Endothelial cell of umbilical vein (primary cell): ENCODE results near the gene INPP5F. TPM values are rescaled to one million over a fixed set of nuclear protein-coding genes. Genes with fewer than 3 reads are reported as not detected.

Experiments
- BruUV-seq: library from RNA; stranded (reverse); fragments of 400-500 nt; replicated peaks from 2 replicates; lab custom pipeline; 2021; lab: Mats Ljungman, UMichigan
- CTCF ChIA-PET: fragments of 300-600, 350-600 bp; sonication (Branson Sonifier 250); formaldehyde crosslinking; loops from one replicate; lab custom pipeline; 2021; ENCODE audit warnings: antibody characterized with exemption, inconsistent platforms; lab: Charles Lee
- POLR2A ChIA-PET: fragments of 300-600, 350-600 bp; sonication (Branson Sonifier 250); formaldehyde crosslinking; loops from one replicate; lab custom pipeline; 2021; ENCODE audit warnings: antibody characterized with exemption, inconsistent platforms; lab: Charles Lee
- DNase-seq: peaks from one replicate; pipeline ENCODE4 v3.0.0-alpha.2; 2011; ENCODE audit warnings: low read depth, low spot score
- FAIRE-seq: peaks from 2 replicates; lab custom pipeline; 2011; peaks lifted over from hg19 to GRCh38; lab: Jason Lieb, UNC
- H2AFZ ChIP-seq: 2 replicates; pipeline ENCODE4 v1.6.0; 2012; ENCODE audit warnings: low read depth, low read length, control low read depth, inconsistent platforms
- H3K27ac ChIP-seq: 2 replicates; pipeline ENCODE4 v1.5.1; 2011; ENCODE audit warnings: low read depth, mild to moderate bottlenecking, control low read depth, low read length, moderate library complexity; ENCODE audit not compliant: insufficient read depth
- H3K27me3 ChIP-seq, 2 experiments: 2 replicates each; pipeline versions ENCODE4 v1.6.0 to v1.6.1; 2011; ENCODE audit warnings: low read length in 2 of 2, mixed read lengths in 1 of 2; ENCODE audit not compliant: control insufficient read depth in 2 of 2, insufficient read depth in 2 of 2
- H3K36me3 ChIP-seq, 2 experiments: 2 replicates in 1 of 2; 3 replicates in 1 of 2; pipeline ENCODE4 v1.5.1; 2011; ENCODE audit warnings: low read length in 2 of 2, mild to moderate bottlenecking in 1 of 2, moderate library complexity in 1 of 2; ENCODE audit not compliant: control insufficient read depth in 2 of 2, insufficient read depth in 2 of 2; ENCODE audit errors: extremely low read depth in 1 of 2
- H3K4me1 ChIP-seq: 3 replicates; pipeline ENCODE4 v1.5.1; 2011; ENCODE audit warnings: mild to moderate bottlenecking, low read length; ENCODE audit not compliant: control insufficient read depth, insufficient read depth; ENCODE audit errors: extremely low read depth
- H3K4me2 ChIP-seq: 2 replicates; pipeline ENCODE4 v1.6.1; 2011; ENCODE audit warnings: low read length, control low read depth, mixed read lengths; ENCODE audit not compliant: insufficient read depth
- H3K4me3 ChIP-seq, 3 experiments: fragments of 200-600 bp in 1 of 3; sonication (generic), shearing (Covaris generic) in 1 of 3; replicated peaks in 1 of 3; 2 replicates each; pipeline ENCODE4 v1.5.1; 2011 to 2016; ENCODE audit warnings: control low read depth in 3 of 3, low read length in 3 of 3, mild to moderate bottlenecking in 2 of 3, inconsistent platforms in 1 of 3, low read depth in 1 of 3, moderate library complexity in 1 of 3; ENCODE audit not compliant: insufficient read depth in 1 of 3
- H3K79me2 ChIP-seq: 2 replicates; pipeline ENCODE4 v1.6.0; 2012; ENCODE audit warnings: low read length, inconsistent platforms; ENCODE audit not compliant: control insufficient read depth, insufficient read depth
- H3K9ac ChIP-seq: replicated peaks from 2 replicates; pipeline ENCODE3; 2011; ENCODE audit warnings: low read length, control low read depth; ENCODE audit not compliant: insufficient read depth; ENCODE audit errors: extremely low read depth
- H3K9me1 ChIP-seq: replicated peaks from 3 replicates; pipeline ENCODE4 v1.6.0; 2011; ENCODE audit warnings: mild to moderate bottlenecking, low read length; ENCODE audit not compliant: control insufficient read depth, insufficient read depth; ENCODE audit errors: extremely low read depth
- H3K9me3 ChIP-seq: replicated peaks from 2 replicates; pipeline ENCODE4 v1.5.1; 2012; ENCODE audit warnings: low read length, inconsistent platforms; ENCODE audit not compliant: control insufficient read depth, insufficient read depth
- H4K20me1 ChIP-seq: replicated peaks from 2 replicates; pipeline ENCODE3; 2011; ENCODE audit warnings: mild to moderate bottlenecking, low read length; ENCODE audit not compliant: control insufficient read depth, insufficient read depth; ENCODE audit errors: extremely low read depth
- CTCF ChIP-seq, 2 donors: IDR thresholded peaks; 1 replicate in 1 of 2; 2 replicates in 1 of 2; pipeline ENCODE4 v1.5.1; 2011; ENCODE audit warnings: low read length in 2 of 2, mild to moderate bottlenecking in 2 of 2, moderate library complexity in 2 of 2, control low read depth in 1 of 2, inconsistent platforms in 1 of 2, low read depth in 1 of 2; ENCODE audit not compliant: insufficient read depth in 1 of 2; ENCODE audit errors: extremely low read depth in 1 of 2
- EZH2 ChIP-seq: IDR thresholded peaks from 2 replicates; pipeline ENCODE4 v1.6.1; 2012; ENCODE audit warnings: borderline replicate concordance, low read depth, mild to moderate bottlenecking, moderate library complexity, low read length, inconsistent platforms; ENCODE audit not compliant: severe bottlenecking
- FOS ChIP-seq: IDR thresholded peaks from 2 replicates; pipeline ENCODE4 v1.6.1; 2011; ENCODE audit warnings: mild to moderate bottlenecking, low read length, moderate library complexity, borderline replicate concordance; ENCODE audit not compliant: insufficient read depth
- GATA2 ChIP-seq: IDR thresholded peaks from 2 replicates; pipeline ENCODE4 v1.7.0; 2011; ENCODE audit warnings: low read depth, mild to moderate bottlenecking, moderate library complexity, mixed read lengths, low read length; ENCODE audit not compliant: insufficient read length, insufficient read depth
- JUN ChIP-seq: IDR thresholded peaks from 2 replicates; pipeline ENCODE4 v1.6.1; 2011; ENCODE audit warnings: borderline replicate concordance, low read depth; ENCODE audit not compliant: insufficient read length, insufficient read depth
- MAX ChIP-seq: IDR thresholded peaks from 2 replicates; pipeline ENCODE4 v1.6.1; 2011; ENCODE audit not compliant: insufficient read depth, insufficient read length
- MYC ChIP-seq: IDR thresholded peaks from one replicate; pipeline ENCODE4 v1.6.1; 2011; ENCODE audit warnings: mild to moderate bottlenecking, low read depth, low read length
- POLR2A ChIP-seq: IDR thresholded peaks from 2 replicates; pipeline ENCODE4 v1.6.1; 2012; ENCODE audit warnings: low read depth, mild to moderate bottlenecking, control low read depth, low read length
- POLR2AphosphoS5 ChIP-seq: IDR thresholded peaks from 2 replicates; pipeline ENCODE4 v1.6.1; 2012; ENCODE audit warnings: low read depth, mild to moderate bottlenecking, control low read depth, low read length, moderate library complexity; ENCODE audit not compliant: insufficient read depth
- dilution Hi-C: fragments of 300-500 bp; cut with MboI; formaldehyde crosslinking; loops from one replicate; pipeline ENCODE4 v1.15.0; 2019; ENCODE audit warnings: low sequenced_read_pairs; ENCODE audit not compliant: extremely low pct_ligation_motif_present
- intact Hi-C: fragments of 100-400 bp; cut with micrococcal nuclease; formaldehyde crosslinking; loops from one replicate; pipeline ENCODE4 v1.10.0; 2022
- polyA plus RNA-seq, 4 experiments: library from polyadenylated mRNA; depleted of rRNA in 3 of 4; stranded (reverse) in 3 of 4; unstranded in 1 of 4; fragments of >200 nt; gene quantifications; 2 replicates each; pipeline versions ENCODE4 v1.2.1 to v1.2.3, GENCODE V29; 2011 to 2012; ENCODE audit warnings: missing spikeins in 1 of 4
- total RNA-seq: library from RNA; stranded (reverse); gene quantifications from 2 replicates; pipeline ENCODE4 v1.2.3, GENCODE V29; 2021

INPP5F gene
- total and polyA plus RNA-seq, 2 donors (not counting 3 experiments of a cell fraction or from before 2014, with no cell fraction given): 6.1 to 20.3 TPM

- BruUV-seq: no TSS peak
- no peak overlapping the region for H3K9ac ChIP-seq
Measured at GRCh38 chr10:119818889-119819270, 93.0 kb downstream of the INPP5F start.

More at GRCh38 chr10:119818889-119819270, 93.0 kb downstream of the INPP5F start:
- Histone ChIP-seq H3K4me1 (no peaks in the 10 kb centered on the region), H3K36me3 (peaks cover 0 to 2% of the 10 kb centered on the region in 2 experiments), H3K4me2 (no peak overlapping the region), H2AFZ (no peak overlapping the region), H3K27ac (no peak overlapping the region), H4K20me1 (no peaks in the 10 kb centered on the region), H3K4me3 (peak overlapping the region in 1 of 3 experiments; percentile 28), H3K9me1 (no peaks in the 10 kb centered on the region), H3K9me3 (no peaks in the 10 kb centered on the region), H3K27me3 (no peaks in the 10 kb centered on the region), H3K79me2 (no peaks in the 10 kb centered on the region)
- TF ChIP-seq MAX (no peak), JUN (no peak), EZH2 (no peak), MYC (no peak), CTCF (IDR thresholded peaks at IDR 0.05; ENCODE audit: extremely low read depth in 1 of 2, insufficient read depth in 1 of 2, low read depth in 1 of 2, low read length in 2 of 2) (no peak), POLR2A (no peak), FOS (no peak), POLR2AphosphoS5 (no peak), GATA2 (no peak)
- DNase-seq: no peak
- ChIA-PET POLR2A (no interaction called here), CTCF (interaction anchor here (0.9 to 1.1 kb wide), 3 partner anchors 11 to 48 kb away, joined by 3 to 5 read pairs (median 3); no protein-coding TSS in a partner anchor)
- intact Hi-C loops (no loop called here), dilution Hi-C loops (no loop called here)
- no peak for FAIRE-seq
